NCI-H446 (cell line): Measurements from ENCODE around the gene FZR1.
"Not testable (repeated sequence)": the region's sequence is repeated elsewhere in the genome, so short reads cannot be mapped to it uniquely, and the experiment has no call there.

ENCODE experiments used
- DNase-seq, 2 experiments: peaks; one replicate each; lab custom pipeline; 2025; lab: John Stamatoyannopoulos, UW

FZR1 gene

GRCh38 chr19:3573858-3574637 lies 67.9 kb downstream of the FZR1 start:
- peak; percentile 94 to 97 for DNase-seq

GRCh38 chr19:3575260-3575741 lies 69.2 kb downstream of the FZR1 start:
- no peak for DNase-seq

- DNase-seq = no peak
Measured at GRCh38 chr19:3575949-3576673, 70.0 kb downstream of the FZR1 start.

- DNase-seq = no peak
Measured at GRCh38 chr19:3576696-3577443, 70.8 kb downstream of the FZR1 start.

GRCh38 chr19:3577723-3578344 lies 71.7 kb downstream of the FZR1 start:
- no peak for DNase-seq

GRCh38 chr19:3578390-3578789 lies 72.3 kb downstream of the FZR1 start:
- no peak for DNase-seq

GRCh38 chr19:3580156-3580934 lies 74.2 kb downstream of the FZR1 start:
- no peak for DNase-seq

GRCh38 chr19:3581792-3582191 lies 75.7 kb downstream of the FZR1 start:
- not testable (repeated sequence) for DNase-seq

GRCh38 chr19:3584036-3584802 lies 78.1 kb downstream of the FZR1 start:
- not testable (repeated sequence) for DNase-seq

- no peak for DNase-seq
Measured at GRCh38 chr19:3585301-3586126, 79.4 kb downstream of the FZR1 start, which contains the start of gene GIPC3. Gene GIPC3, plus strand, starts transcription at chr19:3585478. Its CDS starts 120 bp downstream, at chr19:3585598.

GRCh38 chr19:3586127-3586626 lies 80.1 kb downstream of the FZR1 start:
- DNase-seq = no peak

GRCh38 chr19:3586707-3587346 lies 80.7 kb downstream of the FZR1 start:
- no peak for DNase-seq
